Endothelial cell (in vitro differentiated cells): ENCODE results near the gene GCN1. TPM values are rescaled to one million over a fixed set of nuclear protein-coding genes. Genes with fewer than 3 reads are reported as not detected.
A peak's percentile ranks its signal among the peaks of the same experiment; 100 is the strongest.

Experiments
- DNase-seq: peaks from one replicate; pipeline ENCODE4 v3.0.0; 2021; ENCODE audit warnings: low spot score
- H3K27ac Mint-ChIP-seq: one replicate; pipeline ENCODE4 v1.8.0; 2021; ENCODE audit warnings: mixed read lengths, inconsistent platforms; ENCODE audit not compliant: unreplicated experiment
- H3K27me3 Mint-ChIP-seq: one replicate; pipeline ENCODE4 v1.8.0; 2021; ENCODE audit warnings: mild to moderate bottlenecking, moderate library complexity, mixed read lengths, inconsistent platforms; ENCODE audit not compliant: unreplicated experiment
- H3K36me3 Mint-ChIP-seq: one replicate; pipeline ENCODE4 v1.8.0; 2021; ENCODE audit warnings: mild to moderate bottlenecking, low read depth, mixed read lengths, inconsistent platforms; ENCODE audit not compliant: unreplicated experiment
- H3K4me1 Mint-ChIP-seq: one replicate; pipeline ENCODE4 v1.8.0; 2021; ENCODE audit warnings: mild to moderate bottlenecking, mixed read lengths, inconsistent platforms; ENCODE audit not compliant: unreplicated experiment
- H3K4me3 Mint-ChIP-seq: one replicate; pipeline ENCODE4 v1.8.0; 2021; ENCODE audit warnings: mild to moderate bottlenecking, mixed read lengths, inconsistent platforms; ENCODE audit not compliant: unreplicated experiment
- H3K9me3 Mint-ChIP-seq: one replicate; pipeline ENCODE4 v1.8.0; 2021; ENCODE audit warnings: mixed read lengths, inconsistent platforms; ENCODE audit not compliant: unreplicated experiment
- total RNA-seq: library from RNA; stranded (reverse); fragmentation: NEBNext Ultra II Directional; extraction: Animal tissue kit (Norgen Biotek cat#: 25700); gene quantifications from one replicate; pipeline ENCODE4 v1.2.1, GENCODE V29; 2021; ENCODE audit not compliant: unreplicated experiment
- TF ChIP-seq, protein P1 (sequence below): fragments of 200-600 bp; sonication (generic); IDR thresholded peaks from one replicate; pipeline ENCODE4 v1.5.0; 2021; ENCODE audit warnings: antibody characterized with exemption; ENCODE audit not compliant: unreplicated experiment

The GCN1 gene
- total RNA-seq, 1 donor from 2014 or later: 54.0 TPM

DNA sequence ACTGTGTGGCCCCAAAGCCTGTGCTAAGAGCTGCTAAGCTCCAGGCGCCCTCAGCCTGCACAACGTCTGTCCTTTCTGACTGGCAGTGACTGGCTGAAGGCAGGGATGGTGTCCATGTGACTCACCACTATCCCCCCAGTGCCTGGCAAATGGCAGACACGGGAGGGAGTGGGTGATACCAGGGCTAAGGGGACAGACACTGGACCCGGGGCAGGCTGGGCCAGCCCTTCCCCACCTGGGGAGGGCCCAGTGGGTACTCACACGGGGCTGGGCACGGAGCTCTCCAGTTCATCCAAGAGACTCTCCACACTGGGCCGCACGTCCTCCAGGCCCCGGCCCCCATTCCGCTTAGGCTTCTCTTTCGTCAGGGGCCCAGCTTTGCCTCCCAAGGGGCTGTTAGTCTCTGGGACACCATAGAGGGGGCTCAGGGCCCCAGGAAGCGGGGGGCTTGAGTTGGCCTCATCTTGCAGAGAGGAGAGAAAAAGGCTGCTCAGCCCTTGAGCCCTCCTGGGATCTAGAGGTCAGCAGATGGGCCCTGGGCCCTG is 27.8 kb upstream of the GCN1 start:
- DNase-seq: no peak
- Mint-ChIP-seq H3K4me3 (no peak overlapping the region), H3K9me3 (no peaks in the 10 kb centered on the region), H3K36me3 (peaks cover 35% of the 10 kb centered on the region), H3K4me1 (peaks cover 15% of the 10 kb centered on the region), H3K27me3 (peaks cover 15% of the 10 kb centered on the region), H3K27ac (no peak overlapping the region)
- TF ChIP-seq, protein P1, sequence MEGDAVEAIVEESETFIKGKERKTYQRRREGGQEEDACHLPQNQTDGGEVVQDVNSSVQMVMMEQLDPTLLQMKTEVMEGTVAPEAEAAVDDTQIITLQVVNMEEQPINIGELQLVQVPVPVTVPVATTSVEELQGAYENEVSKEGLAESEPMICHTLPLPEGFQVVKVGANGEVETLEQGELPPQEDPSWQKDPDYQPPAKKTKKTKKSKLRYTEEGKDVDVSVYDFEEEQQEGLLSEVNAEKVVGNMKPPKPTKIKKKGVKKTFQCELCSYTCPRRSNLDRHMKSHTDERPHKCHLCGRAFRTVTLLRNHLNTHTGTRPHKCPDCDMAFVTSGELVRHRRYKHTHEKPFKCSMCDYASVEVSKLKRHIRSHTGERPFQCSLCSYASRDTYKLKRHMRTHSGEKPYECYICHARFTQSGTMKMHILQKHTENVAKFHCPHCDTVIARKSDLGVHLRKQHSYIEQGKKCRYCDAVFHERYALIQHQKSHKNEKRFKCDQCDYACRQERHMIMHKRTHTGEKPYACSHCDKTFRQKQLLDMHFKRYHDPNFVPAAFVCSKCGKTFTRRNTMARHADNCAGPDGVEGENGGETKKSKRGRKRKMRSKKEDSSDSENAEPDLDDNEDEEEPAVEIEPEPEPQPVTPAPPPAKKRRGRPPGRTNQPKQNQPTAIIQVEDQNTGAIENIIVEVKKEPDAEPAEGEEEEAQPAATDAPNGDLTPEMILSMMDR: no peak

DNA sequence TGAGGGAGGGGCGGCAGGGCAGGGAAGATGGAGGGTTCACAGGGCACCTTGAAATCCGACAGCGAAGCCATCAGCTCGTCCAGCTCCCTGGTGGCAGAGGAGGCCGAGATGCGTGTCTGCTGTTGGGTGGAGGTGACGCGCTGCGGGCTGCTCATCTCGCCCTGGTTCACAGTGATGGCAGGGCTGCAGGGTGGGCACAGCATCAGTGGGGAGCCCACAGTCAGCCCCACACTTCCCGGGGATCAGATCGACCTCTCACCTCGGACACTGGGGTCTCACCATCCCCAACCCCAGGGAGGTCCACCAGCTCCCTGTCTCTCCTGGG is 27.0 kb upstream of the GCN1 start:
- Mint-ChIP-seq H3K36me3 (peaks cover 35% of the 10 kb centered on the region), H3K9me3 (no peaks in the 10 kb centered on the region), H3K4me1 (peaks cover 12% of the 10 kb centered on the region), H3K4me3 (no peak overlapping the region), H3K27ac (no peak overlapping the region), H3K27me3 (peaks cover 15% of the 10 kb centered on the region)
- TF ChIP-seq, protein P1: no peak
- no peak for DNase-seq

DNA sequence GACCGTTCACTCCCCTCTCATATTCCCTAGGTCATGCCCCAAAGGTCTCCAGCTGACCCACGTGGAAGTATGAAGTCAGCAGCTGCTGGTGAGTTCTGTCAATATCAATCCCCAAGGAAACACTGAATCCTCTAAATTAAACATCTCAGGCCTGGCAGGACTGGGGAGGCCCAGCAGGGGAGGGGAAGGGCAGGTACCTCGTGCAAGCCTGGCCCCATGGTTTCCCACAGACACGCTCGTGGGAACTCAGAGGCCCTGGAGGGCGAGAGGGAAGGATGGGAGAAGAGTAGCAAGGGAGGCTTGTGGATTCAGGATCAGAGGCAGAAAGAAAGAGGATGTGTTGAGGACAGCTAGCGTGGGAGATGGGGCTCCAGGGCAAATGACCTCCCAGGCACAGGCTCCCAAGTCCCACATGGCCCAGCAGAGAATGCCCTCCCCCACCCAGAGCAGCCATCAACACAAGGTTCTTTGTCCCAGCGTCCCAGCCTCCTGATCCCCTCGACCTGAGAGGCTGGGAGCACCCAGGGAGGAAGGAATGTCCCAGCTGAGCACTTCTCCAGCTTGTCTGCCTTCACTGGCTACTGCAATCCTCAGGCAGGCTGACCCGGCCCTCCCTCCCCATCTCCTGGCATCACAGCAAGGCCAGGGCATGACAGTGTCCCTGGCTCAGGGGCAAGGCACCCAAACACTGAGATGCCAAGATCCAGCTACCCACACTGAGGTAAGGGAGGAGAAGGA is 26.5 kb upstream of the GCN1 start:
- H3K27ac Mint-ChIP-seq: no peak overlapping the region

DNA sequence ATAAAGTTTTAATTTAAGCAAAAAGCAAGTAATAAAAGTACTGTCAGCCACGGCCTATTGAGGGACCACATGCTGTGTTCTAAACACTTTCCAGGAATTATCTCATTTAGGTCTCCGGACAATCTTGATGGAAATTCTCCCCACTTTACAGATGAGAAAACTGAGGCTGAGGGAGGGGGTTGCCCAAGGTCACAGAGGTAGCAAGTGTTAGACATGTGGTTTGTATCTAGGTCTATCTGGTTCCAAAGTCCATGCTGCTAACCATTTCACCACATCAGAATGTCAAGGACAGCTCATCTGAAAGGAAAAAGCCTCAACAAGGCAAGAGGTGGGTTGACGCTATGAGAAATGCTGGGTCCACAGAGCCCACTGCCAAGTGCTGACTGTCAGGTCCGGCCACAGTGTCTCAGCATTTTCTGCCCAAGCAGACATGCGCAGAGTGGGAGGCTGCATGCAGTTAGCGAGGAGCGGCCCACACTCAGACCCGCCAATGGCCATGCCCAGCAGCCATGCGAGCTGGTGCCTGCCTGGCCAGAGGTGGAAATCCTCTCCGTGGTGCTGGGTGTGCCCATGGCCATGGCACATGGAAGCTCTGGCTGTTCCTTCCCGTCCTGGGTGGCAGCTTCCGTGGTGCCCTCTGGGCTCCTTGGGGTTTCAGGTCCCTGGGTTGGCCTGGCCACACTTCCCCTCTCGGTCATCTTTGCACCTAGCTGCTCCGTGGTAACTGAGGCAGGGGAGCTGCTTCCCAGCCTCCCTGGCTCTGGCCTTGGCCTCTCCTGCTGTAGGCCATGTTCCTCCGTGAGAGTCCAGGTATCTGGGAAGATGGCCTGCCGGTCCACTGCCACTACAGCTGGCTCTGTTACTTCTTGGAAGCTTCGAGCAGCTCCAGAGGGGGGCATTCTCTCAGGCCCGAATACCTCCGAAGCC is 24.4 kb upstream of the GCN1 start:
- H3K36me3 Mint-ChIP-seq: peaks cover 34% of the 10 kb centered on the region

More for the DNA sequence above, 26.5 kb upstream of the GCN1 start:
- TF ChIP-seq, protein P1: no peak
- Mint-ChIP-seq H3K27me3 (peaks cover 11% of the 10 kb centered on the region), H3K4me1 (peaks cover 8% of the 10 kb centered on the region), H3K4me3 (no peak overlapping the region), H3K9me3 (no peaks in the 10 kb centered on the region), H3K36me3 (peaks cover 36% of the 10 kb centered on the region)
- DNase-seq: no peak

More for the DNA sequence above, 24.4 kb upstream of the GCN1 start:
- H3K4me3 Mint-ChIP-seq: peak overlapping the region; percentile 25
- peaks cover 6% of the 10 kb centered on the region for H3K4me1 Mint-ChIP-seq
- peaks cover 12% of the 10 kb centered on the region for H3K27me3 Mint-ChIP-seq
- no peak for DNase-seq
- H3K27ac Mint-ChIP-seq: no peak overlapping the region
- H3K9me3 Mint-ChIP-seq: no peaks in the 10 kb centered on the region
- TF ChIP-seq, protein P1: no peak
